Ammon's horn (tissue), 1 donor: ENCODE data around the gene NTN1.

Experiments used
- DNase-seq: peaks from one replicate; pipeline ENCODE4 v3.0.0-alpha.2; 2016; ENCODE audit warnings: low spot score

The NTN1 gene

DNA sequence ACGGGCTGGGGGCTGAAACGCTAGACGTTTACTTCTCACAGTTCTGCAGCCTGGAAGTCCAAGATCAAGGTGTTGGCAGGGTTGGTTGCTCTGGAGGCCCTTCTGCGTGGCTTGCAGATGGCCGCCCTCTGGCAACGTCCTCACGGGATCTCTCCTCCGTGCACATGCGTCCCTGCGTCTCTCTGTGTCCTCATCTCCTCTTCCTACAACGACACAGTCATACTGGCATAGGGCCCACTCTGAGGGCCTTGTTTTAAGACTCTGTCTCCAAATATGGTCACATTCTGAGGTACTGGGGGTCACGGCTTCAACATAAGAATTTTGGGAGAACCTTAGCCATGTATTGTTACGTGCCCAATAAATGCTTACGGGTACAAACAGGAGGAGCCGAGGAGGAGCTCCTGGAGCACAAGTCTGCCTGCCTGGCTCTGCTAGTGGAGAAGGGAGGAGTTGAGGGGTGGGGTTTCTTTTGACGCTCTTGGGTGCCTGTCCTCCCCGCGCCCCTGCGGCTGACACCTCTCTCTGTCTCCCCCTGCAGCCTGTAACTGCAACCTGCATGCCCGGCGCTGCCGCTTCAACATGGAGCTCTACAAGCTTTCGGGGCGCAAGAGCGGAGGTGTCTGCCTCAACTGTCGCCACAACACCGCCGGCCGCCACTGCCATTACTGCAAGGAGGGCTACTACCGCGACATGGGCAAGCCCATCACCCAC lies 141.1 kb downstream of the NTN1 start:
- DNase-seq = no peak

DNA sequence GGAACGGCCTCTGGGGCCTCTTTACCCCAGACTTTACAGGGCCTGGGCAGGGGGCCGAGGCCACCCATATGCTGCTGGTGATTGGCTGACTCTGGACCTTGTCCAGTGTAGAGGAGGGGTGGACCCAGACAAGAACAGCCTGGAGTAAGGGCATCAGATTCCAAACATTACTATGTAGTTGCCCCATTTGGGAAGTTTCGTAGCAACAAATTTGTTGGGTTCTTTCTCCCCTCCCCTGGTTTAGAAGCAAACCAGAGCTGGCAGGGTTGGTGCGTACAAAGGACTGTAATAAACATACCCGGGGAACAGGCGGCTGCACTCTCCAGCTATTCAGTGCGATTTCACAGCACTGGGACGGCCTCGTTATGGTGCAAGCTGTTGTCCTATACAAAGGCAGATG lies 145.5 kb downstream of the NTN1 start:
- no peak for DNase-seq

DNA sequence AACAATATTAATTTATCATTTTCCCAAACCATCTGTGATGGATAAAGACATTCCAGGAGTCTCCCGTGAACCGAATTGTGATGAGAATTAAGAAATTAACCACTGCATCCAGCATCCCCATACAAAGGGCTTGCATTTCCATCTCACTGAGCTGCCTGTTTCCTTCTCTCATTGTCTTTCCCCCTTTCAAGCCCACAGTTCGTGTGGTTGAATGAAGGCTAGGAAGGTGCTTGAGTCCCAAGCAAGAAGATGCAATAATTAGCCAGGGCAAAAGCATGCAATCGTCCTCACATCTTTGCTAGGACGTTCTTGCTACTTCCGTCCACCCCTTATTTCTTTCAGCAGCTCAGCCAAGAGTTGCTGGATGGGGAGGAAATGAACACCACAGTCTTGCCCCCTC lies 146.1 kb downstream of the NTN1 start:
- DNase-seq = no peak

- DNase-seq = no peak
These were observed 147.8 kb downstream of the NTN1 start for GRCh38 chr17:9169116-9169515.

DNA sequence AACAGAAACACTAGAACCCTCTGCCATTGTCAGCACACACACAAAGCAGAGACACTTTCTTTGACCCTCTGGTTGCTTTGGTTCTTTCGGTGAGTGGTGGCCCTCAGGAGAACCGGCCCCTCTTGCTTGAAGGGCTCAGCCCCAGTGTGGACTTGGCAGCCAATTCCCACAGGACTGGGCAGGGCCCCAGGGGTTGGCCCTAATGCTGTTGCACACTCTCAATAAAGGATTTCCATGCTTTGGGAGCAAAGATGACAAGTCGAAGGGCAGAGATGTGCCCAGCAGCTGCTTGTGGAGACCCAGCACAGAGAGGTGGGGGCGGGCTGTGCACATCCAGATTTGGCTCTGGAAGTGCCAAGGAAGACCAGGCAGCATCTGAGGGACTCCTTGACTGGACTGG lies 149.0 kb downstream of the NTN1 start:
- no peak for DNase-seq

DNA sequence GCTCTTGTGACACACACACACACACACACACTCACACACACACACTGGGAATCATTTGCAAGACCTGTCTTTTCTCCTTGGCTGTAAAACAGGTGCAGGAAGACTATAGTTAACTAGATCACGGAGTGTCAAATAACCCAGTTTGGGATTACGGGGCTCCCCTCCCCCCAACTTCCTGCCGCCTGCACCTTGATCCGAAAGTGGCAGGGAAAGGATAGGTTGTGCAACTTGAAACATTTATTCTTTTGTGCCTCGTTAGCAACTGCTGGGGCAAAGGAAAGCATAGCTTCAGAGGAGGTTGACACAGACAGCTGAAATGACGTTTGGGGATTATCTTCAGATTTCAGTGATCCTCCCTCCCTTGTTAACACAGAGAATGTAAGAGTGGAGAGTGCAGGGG lies 149.5 kb downstream of the NTN1 start:
- DNase-seq = no peak

- no peak for DNase-seq
These were observed 152.2 kb downstream of the NTN1 start for GRCh38 chr17:9173386-9173983.

DNA sequence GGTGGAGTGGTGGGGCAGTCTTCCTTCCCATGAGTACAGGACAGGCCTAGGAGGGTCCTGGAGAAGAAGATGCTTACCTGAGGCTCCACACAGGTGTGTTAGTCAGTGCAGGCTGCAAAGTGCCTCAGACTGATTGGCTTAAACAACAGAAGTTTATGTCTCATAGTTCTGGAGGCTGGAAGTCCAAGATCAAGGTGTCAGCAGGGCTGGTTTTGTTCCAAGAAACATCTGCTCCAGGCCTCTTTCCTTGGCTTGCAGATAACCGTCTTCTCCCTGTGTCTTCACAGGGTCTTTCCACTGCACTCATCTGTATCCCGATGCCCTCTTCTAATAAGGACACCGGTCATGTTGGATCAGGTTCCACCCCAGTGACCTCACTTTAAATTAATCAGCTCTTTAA lies 153.0 kb downstream of the NTN1 start:
- no peak for DNase-seq

DNA sequence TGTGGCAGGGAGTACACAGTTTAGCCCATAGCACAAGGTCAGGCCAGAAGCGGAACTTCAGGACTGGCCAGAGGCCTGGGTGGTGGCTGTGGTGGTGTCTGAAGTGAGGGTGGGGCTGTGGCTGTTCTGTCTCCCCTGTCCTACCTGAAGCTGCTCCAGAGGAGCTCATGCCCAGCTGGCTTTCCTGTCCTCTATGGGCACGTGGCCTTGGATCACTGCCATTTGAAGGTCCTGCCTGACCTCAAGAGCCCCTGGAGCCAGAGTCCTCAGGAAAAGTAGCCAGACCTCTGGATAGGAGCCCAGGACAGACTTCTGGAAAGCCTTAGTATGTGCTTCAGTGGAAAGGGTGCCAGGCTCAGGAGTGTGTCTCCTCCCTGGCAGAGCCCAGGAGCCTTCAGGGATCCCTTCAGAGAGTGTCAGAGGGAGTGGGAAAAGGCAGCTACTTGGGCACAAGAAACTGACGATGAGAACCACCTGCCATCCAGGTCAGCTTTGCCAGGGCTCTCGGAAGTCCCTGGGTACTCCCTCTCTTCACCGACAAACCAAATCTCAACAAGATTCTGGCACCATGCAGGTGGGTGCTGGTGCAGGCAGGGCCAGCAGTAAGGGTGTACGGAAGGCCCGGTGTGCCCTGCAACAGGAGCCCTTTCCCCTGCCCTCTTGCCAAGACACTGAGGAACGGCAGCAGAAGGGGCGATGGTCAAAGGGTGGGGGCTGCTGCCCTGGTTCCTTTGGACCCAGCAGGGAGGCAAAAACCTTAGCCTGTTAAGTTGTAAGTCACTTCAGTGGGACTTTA lies 153.7 kb downstream of the NTN1 start:
- no peak for DNase-seq

DNA sequence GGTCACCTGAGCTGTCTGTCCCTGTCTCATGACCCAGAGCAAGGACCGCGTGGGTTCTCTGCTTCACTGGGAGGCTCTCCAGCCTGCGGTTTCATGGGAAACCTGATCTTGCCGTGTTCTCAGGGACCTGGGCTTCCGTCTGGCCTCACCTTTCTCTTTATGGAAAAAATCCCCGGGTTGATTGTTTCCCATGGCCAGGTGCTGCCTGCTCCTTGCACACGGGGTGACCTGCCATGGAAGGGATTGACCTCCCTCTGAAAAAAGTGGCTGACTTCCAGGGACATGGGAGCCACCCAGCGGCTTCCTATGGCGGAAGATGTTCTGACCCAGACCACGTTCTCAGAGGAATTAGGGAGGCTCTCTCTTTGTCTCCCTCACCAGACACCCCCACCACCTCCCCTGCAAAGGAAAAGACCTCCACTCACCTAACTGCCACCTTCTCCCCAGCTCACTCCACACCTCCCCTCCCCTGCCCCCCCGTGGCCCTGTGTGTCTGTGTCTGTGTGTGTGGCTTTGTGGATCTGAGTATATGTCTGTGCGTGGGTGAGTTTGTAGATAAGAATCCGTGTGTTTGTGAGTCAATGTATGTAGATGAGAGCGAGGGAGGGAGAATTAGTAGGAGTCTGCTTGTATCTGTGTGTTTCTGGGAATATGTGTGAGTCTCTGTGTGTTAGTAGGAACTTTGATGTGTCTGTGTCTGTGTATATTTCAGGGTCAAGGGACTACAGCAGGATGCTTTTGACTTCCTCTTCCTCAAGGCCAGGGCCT lies 154.6 kb downstream of the NTN1 start:
- no peak for DNase-seq

DNA sequence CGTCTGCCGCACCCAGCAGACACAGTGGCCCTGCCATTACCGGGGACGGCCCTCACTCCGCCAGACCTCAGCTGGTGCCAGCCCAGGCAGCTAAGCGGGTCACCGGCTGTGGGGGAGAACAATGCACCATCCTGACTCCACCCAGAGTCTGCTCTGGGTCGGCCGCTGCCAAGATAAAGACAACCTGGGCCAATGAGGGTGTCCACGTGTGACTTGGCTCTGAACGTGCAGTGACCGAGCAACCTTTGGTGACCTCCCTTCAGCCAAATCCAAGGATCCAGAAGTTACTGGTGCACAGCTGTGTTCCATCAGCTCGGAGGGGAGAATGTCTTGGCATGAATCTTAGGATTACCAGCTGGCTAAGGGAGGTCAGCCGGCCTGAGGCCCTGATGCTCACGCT lies 155.9 kb downstream of the NTN1 start:
- DNase-seq = no peak

DNA sequence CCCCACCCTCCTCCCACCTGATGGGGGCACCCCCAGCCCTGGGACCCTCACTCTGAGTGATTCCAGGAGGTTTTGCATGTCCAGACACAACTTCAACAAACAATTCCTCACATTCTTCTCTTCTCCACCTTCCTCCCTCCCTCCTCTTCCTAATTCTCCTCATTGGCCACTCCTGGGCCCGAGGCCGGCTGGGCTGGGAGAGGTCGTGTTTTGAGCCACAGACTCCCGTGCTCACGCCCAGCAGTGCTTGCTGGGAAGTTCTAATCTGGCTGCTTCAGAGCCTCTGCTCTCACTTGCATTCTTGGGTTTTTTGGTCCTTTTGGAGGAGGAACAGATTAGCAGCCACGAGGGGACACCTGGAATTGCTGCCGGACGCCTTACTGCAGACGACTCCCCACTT lies 157.0 kb downstream of the NTN1 start:
- no peak for DNase-seq

GRCh38 chr17:9179602-9180001 lies 158.3 kb downstream of the NTN1 start:
- DNase-seq = no peak

- DNase-seq = peak; percentile 44
These were observed 160.3 kb downstream of the NTN1 start for GRCh38 chr17:9181640-9182039.

GRCh38 chr17:9183306-9183705 lies 162.0 kb downstream of the NTN1 start:
- no peak for DNase-seq

- no peak for DNase-seq
These were observed 163.8 kb downstream of the NTN1 start for GRCh38 chr17:9185142-9185541.

- no peak for DNase-seq
These were observed 164.5 kb downstream of the NTN1 start for GRCh38 chr17:9185688-9186284.

DNA sequence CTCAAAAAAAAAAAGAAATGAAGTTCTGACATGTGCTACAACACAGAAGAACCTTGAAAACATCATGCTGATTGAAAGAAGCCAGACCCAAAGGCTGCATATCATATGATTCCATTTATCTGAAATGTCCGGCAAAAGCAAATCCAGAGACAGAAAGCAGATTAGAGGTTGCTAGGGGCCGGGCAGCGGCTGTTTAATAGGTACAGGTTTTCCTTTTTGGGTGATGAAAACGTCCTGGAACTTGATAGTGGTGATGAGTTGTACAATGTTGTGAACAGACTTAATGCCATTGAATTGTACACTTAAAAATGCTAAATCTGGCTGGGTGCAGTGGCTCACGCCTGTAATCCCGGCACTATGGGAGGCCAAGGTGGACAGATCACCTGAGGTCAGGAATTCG lies 166.5 kb downstream of the NTN1 start:
- DNase-seq = no peak

DNA sequence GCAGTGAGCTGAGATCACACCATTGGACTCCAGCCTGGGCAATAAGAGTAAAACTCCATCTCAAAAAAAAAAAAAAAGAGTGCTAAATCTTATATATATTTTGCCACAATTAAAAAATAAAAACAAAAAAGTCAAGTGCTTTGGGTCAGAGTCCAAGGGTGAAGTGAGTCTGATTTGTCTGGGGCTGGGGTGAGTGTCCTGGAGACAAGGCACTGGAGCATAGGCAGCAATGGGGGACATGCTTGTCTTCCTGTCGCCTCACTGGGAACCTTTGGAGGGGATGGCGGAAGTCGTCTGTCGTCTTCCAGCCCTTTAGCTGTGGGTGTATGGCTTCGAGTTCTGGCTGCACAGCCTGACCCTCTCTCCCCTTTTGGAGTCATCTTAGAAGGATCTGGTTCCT lies 167.1 kb downstream of the NTN1 start:
- DNase-seq = no peak

DNA sequence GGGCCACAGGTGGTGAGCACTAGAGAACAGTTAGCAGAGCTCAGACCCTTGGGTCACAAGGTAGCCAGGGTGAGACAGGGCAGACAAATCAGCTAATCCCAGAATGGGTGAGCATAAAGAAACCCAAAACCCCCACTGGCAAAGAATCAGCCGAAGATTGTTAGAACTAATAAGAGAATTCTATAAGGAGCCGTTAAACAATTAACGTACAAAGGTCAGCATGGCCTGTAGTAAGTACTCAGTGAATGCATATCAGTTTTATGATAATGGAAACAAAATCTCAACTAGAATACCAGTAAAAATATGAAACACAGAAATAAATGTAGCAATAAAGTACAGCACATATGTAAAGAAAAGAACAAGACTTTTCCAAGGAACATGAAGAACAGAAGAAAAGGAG lies 168.6 kb downstream of the NTN1 start:
- no peak for DNase-seq

DNA sequence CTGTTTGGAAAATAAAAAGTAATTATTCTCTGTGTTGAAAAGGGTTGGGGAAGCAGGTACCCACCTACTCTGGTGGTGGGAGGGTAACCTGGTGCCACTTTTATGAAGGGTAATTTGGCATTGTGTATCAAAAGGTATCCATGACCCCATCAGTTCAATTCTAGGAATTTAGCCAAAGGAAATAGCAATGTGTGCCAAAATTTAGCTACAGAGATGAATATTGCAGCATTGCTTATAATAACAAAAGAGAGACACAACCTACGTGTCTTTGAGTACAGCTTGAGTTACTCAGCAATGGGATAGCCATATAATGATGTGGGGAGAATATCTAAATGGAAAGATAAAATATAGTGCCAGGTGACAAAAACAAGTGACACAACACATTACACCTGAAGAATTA lies 170.7 kb downstream of the NTN1 start:
- DNase-seq = no peak

GRCh38 chr17:9195411-9195810 lies 174.1 kb downstream of the NTN1 start:
- no peak for DNase-seq
